ENCODE measurements around the gene EXD3.

EXD3 gene

GRCh38 chr9:137436761-137437600 is 14.0 kb upstream of the EXD3 start:
- peak overlapping the region; percentile 84 for H3K27ac ChIP-seq
- DNase-seq (ENCODE audit: low spot score), result no peak
- ChIA-PET POLR2A (ENCODE audit: low non-redundant PET) (interaction anchor here (0.6 kb wide), 1 partner anchor 31 kb away, joined by 5 read pairs; no protein-coding TSS in a partner anchor), CTCF (interaction anchor here (0.6 to 1.8 kb wide), 3 partner anchors 9 to 155 kb away, joined by 3 to 10 read pairs (median 3); partner anchors contain the start of gene NRARP)
- TF ChIP-seq, protein P1, sequence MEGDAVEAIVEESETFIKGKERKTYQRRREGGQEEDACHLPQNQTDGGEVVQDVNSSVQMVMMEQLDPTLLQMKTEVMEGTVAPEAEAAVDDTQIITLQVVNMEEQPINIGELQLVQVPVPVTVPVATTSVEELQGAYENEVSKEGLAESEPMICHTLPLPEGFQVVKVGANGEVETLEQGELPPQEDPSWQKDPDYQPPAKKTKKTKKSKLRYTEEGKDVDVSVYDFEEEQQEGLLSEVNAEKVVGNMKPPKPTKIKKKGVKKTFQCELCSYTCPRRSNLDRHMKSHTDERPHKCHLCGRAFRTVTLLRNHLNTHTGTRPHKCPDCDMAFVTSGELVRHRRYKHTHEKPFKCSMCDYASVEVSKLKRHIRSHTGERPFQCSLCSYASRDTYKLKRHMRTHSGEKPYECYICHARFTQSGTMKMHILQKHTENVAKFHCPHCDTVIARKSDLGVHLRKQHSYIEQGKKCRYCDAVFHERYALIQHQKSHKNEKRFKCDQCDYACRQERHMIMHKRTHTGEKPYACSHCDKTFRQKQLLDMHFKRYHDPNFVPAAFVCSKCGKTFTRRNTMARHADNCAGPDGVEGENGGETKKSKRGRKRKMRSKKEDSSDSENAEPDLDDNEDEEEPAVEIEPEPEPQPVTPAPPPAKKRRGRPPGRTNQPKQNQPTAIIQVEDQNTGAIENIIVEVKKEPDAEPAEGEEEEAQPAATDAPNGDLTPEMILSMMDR (conservative IDR thresholded peaks at IDR 0.05; ENCODE audit: low read depth), result no peak

GRCh38 chr9:137435980-137436760 is 13.2 kb upstream of the EXD3 start:
- ChIA-PET CTCF (interaction anchor here (0.6 to 1.8 kb wide), 6 partner anchors 9 to 1210 kb away, joined by 3 to 10 read pairs (median 4); partner anchors contain the start of gene NRARP), POLR2A (ENCODE audit: low non-redundant PET) (no interaction called here)
- TF ChIP-seq, protein P1 (conservative IDR thresholded peaks at IDR 0.05; ENCODE audit: low read depth), result no peak
- DNase-seq (ENCODE audit: low spot score), result peak; percentile 96
- H3K27ac ChIP-seq, result peak overlapping the region; percentile 84

GRCh38 chr9:137435381-137435891 is 12.5 kb upstream of the EXD3 start:
- TF ChIP-seq, protein P1 (conservative IDR thresholded peaks at IDR 0.05; ENCODE audit: low read depth), result no peak
- H3K27ac ChIP-seq, result peak overlapping the region; percentile 84
- ChIA-PET POLR2A (ENCODE audit: low non-redundant PET) (no interaction called here), CTCF (interaction anchor here (0.6 kb wide), 2 partner anchors 10 to 174 kb away, joined by 4 read pairs; no protein-coding TSS in a partner anchor)
- DNase-seq (ENCODE audit: low spot score), result no peak

- H3K27ac ChIP-seq, result peak overlapping the region; percentile 84
- DNase-seq (ENCODE audit: low spot score), result no peak
- POLR2A ChIA-PET (ENCODE audit: low non-redundant PET), result no interaction called here
- CTCF ChIA-PET, result interaction anchor here (0.6 kb wide), 1 partner anchor 220 kb away, joined by 3 read pairs; no protein-coding TSS in a partner anchor
- TF ChIP-seq, protein P1 (conservative IDR thresholded peaks at IDR 0.05; ENCODE audit: low read depth), result no peak
These were observed 11.8 kb upstream of the EXD3 start for GRCh38 chr9:137434498-137435380.

- no peak for DNase-seq (ENCODE audit: low spot score)
- peak overlapping the region; percentile 20 for H3K27ac ChIP-seq
- ChIA-PET CTCF (interaction anchor here (0.6 to 1.2 kb wide), 2 partner anchors 157 to 219 kb away, joined by 3 to 4 read pairs; partner anchors contain the start of gene TOR4A), POLR2A (ENCODE audit: low non-redundant PET) (no interaction called here)
- TF ChIP-seq, protein P1 (conservative IDR thresholded peaks at IDR 0.05; ENCODE audit: low read depth), result no peak
These were observed 11.0 kb upstream of the EXD3 start for GRCh38 chr9:137433916-137434431.

Data from RWPE1 (cell line).